ENCODE data around the gene NR2E3. TPM values are rescaled to one million over a fixed set of nuclear protein-coding genes. Genes with fewer than 3 reads are reported as not detected.

NR2E3 gene
- polyA plus RNA-seq, 4 donors = 0.07 to 0.89 (median 0.26) TPM

DNA sequence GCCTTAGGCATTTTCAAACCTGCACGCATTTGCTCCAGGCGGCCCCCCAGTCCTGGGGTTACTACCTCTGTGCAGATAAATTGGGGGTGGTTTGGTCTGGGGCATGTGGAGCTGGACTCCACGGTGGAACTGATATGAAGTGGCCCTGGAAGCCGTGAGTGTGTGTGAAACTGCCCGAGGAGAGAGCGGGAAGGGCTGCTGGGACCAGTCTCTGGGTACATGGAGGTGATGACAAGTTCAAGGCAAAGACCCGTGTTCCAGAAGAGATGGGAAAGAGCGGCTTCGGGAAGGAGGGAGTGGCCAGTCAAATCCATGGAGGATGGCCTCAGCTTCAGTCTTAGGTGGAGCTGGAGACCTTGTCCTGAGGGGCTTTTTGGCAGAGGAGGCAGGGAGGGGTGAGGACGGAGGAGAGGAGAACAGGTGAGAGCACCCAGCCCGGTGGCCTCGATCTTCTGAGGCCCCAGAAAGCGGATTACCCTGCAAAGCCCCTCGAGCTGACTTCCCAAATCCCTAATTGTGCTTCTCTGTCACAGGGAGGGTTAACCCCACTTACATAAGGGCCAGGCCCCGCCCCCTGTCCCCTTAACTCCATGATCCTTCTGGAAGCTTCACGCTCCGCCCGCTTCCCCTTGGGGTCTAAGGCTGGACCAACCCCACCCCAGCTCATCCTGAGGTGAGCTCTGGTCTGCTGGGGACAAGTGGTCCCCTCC, 1.9 kb upstream of the NR2E3 start:
- FAIRE-seq (no peak), DNase-seq (no peak)
- Histone ChIP-seq H3K27ac (ENCODE audit: low read depth in 1 of 3, low read length in 2 of 3) (no peak overlapping the region), H3K27me3 (ENCODE audit: control insufficient read depth in 3 of 3, insufficient read depth in 3 of 3, low read length in 3 of 3) (peaks cover 0 to 6% (median 0%) of the 10 kb centered on the region in 3 donors), H3K9me3 (ENCODE audit: control insufficient read depth in 2 of 2, insufficient read depth in 1 of 2, low read depth in 1 of 2, low read length in 1 of 2) (no peaks in the 10 kb centered on the region), H3K4me3 (ENCODE audit: low read depth in 1 of 3, low read length in 3 of 3) (no peak overlapping the region), H3K4me1 (ENCODE audit: control insufficient read depth in 3 of 3, insufficient read depth in 2 of 3, low read depth in 1 of 3, low read length in 2 of 3) (peaks cover 0 to 3% (median 0%) of the 10 kb centered on the region in 3 donors), H3K36me3 (ENCODE audit: control insufficient read depth in 3 of 3, insufficient read depth in 2 of 3, low read depth in 1 of 3, low read length in 3 of 3) (no peaks in the 10 kb centered on the region)
- WGBS, 3 donors = 81 to 87% (median 84%) methylated on average over 15 to 18 of the region's 18 CpGs

DNA sequence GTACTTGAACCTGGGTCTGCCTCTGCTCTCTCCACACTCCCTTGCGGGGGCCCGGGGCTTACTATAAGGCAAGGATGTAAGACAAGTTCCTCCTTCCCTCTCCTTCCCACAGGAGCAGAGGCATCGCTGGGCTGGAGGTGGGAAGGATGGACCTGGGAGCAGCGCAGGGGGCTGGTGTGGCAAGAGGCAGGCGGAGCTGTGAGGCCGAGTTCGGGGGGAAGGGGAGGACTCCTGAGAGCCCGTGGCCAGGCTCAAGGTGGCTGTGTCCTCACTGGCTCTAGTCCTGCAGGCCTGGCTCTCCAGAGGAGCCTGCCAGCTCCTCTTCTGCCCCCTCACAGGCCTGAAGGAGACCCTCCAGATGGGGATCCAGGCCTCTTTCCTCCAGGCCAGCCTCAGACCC, 1.0 kb upstream of the NR2E3 start:
- no peaks in the 10 kb centered on the region for H3K9me3 ChIP-seq (ENCODE audit: control insufficient read depth in 2 of 2, insufficient read depth in 1 of 2, low read depth in 1 of 2, low read length in 1 of 2)
- peaks cover 0 to 3% (median 0%) of the 10 kb centered on the region in 3 donors for H3K4me1 ChIP-seq (ENCODE audit: control insufficient read depth in 3 of 3, insufficient read depth in 2 of 3, low read depth in 1 of 3, low read length in 2 of 3)
- H3K4me3 ChIP-seq (ENCODE audit: low read depth in 1 of 3, low read length in 3 of 3) = no peak overlapping the region
- H3K27me3 ChIP-seq (ENCODE audit: control insufficient read depth in 3 of 3, insufficient read depth in 3 of 3, low read length in 3 of 3) = peaks cover 0 to 6% (median 0%) of the 10 kb centered on the region in 3 donors
- no peak overlapping the region for H3K27ac ChIP-seq (ENCODE audit: low read depth in 1 of 3, low read length in 2 of 3)
- FAIRE-seq = no peak
- WGBS, 3 donors = 85 to 95% (median 89%) methylated on average over 8 of the region's 8 CpGs
- no peaks in the 10 kb centered on the region for H3K36me3 ChIP-seq (ENCODE audit: control insufficient read depth in 3 of 3, insufficient read depth in 2 of 3, low read depth in 1 of 3, low read length in 3 of 3)
- no peak for DNase-seq

DNA sequence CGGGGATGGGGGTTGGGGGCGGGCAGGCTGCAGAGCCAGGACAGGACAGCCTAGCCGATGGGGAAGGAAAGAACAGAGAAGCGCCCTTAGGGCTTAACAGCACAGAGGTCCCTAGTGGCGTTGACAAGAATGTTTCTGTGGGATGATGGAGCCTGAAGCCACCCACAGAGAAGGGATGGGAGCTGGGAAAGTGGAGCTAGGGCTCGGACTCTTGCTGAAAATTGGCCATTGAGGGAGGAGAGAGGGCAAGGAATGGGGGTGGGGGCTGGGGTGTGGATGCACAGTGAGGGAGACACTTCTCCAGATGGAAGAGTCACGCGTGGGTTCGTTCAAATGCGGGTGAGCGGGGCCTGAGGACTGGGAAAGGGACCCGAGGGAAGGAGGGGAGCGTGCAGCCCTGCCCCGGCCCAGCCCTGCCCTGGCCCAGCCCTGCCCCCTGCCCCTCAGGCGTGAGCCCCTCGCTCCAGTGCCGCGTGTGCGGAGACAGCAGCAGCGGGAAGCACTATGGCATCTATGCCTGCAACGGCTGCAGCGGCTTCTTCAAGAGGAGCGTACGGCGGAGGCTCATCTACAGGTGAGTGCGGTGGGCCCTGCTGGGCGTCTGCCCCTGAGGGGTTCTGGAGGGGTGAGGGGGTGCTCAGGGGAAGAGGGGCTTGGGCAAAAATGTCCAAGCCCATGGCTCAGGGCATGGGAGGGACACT, 832 bp downstream of the NR2E3 start:
- no peak for DNase-seq
- Histone ChIP-seq H3K4me3 (ENCODE audit: low read depth in 1 of 3, low read length in 3 of 3) (no peak overlapping the region), H3K36me3 (ENCODE audit: control insufficient read depth in 3 of 3, insufficient read depth in 2 of 3, low read depth in 1 of 3, low read length in 3 of 3) (no peaks in the 10 kb centered on the region), H3K9me3 (ENCODE audit: control insufficient read depth in 2 of 2, insufficient read depth in 1 of 2, low read depth in 1 of 2, low read length in 1 of 2) (no peaks in the 10 kb centered on the region), H3K27ac (ENCODE audit: low read depth in 1 of 3, low read length in 2 of 3) (no peak overlapping the region), H3K27me3 (ENCODE audit: control insufficient read depth in 3 of 3, insufficient read depth in 3 of 3, low read length in 3 of 3) (peaks cover 0 to 6% (median 0%) of the 10 kb centered on the region in 3 donors), H3K4me1 (ENCODE audit: control insufficient read depth in 3 of 3, insufficient read depth in 2 of 3, low read depth in 1 of 3, low read length in 2 of 3) (peaks cover 0 to 3% (median 0%) of the 10 kb centered on the region in 3 donors)
- WGBS, 3 donors = 90 to 92% (median 91%) methylated on average over 26 to 27 of the region's 27 CpGs
- no peak for FAIRE-seq

DNA sequence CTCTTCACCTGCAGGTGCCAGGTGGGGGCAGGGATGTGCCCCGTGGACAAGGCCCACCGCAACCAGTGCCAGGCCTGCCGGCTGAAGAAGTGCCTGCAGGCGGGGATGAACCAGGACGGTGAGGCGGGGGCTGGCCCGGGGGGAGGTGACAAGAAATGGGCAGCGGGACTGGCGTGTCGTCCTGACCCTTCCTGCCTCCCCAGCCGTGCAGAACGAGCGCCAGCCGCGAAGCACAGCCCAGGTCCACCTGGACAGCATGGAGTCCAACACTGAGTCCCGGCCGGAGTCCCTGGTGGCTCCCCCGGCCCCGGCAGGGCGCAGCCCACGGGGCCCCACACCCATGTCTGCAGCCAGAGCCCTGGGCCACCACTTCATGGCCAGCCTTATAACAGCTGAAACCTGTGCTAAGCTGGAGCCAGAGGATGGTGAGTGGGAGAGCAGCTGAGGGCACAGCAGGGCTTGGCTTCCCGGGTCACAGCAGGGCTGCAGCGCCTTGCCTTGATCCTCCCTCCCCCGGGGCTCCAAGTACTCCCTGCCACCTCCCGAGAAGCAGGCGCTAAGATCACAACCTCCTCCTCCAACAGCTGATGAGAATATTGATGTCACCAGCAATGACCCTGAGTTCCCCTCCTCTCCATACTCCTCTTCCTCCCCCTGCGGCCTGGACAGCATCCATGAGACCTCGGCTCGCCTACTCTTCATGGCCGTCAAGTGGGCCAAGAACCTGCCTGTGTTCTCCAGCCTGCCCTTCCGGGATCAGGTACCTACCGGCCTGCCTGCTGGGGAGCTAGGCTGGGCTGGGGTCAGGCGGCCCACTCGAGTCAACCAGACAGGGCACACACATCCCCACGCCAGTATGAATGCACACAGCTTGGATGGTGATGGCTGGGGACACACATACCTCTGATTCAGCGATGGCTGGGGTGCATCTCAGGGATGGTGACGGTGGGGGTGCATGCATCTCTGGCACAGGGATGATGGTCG, 1.7 kb downstream of the NR2E3 start:
- peaks cover 0 to 6% (median 0%) of the 10 kb centered on the region in 3 donors for H3K27me3 ChIP-seq (ENCODE audit: control insufficient read depth in 3 of 3, insufficient read depth in 3 of 3, low read length in 3 of 3)
- H3K36me3 ChIP-seq (ENCODE audit: control insufficient read depth in 3 of 3, insufficient read depth in 2 of 3, low read depth in 1 of 3, low read length in 3 of 3) = no peaks in the 10 kb centered on the region
- 91% methylated on average over 35 to 38 of the region's 38 CpGs for WGBS, 3 donors
- FAIRE-seq (no peak), DNase-seq (no peak)
- H3K4me3 ChIP-seq (ENCODE audit: low read depth in 1 of 3, low read length in 3 of 3) = no peak overlapping the region
- H3K4me1 ChIP-seq (ENCODE audit: control insufficient read depth in 3 of 3, insufficient read depth in 2 of 3, low read depth in 1 of 3, low read length in 2 of 3) = no peaks in the 10 kb centered on the region
- no peak overlapping the region for H3K27ac ChIP-seq (ENCODE audit: low read depth in 1 of 3, low read length in 2 of 3)
- H3K9me3 ChIP-seq (ENCODE audit: control insufficient read depth in 2 of 2, insufficient read depth in 1 of 2, low read depth in 1 of 2, low read length in 1 of 2) = no peaks in the 10 kb centered on the region

DNA sequence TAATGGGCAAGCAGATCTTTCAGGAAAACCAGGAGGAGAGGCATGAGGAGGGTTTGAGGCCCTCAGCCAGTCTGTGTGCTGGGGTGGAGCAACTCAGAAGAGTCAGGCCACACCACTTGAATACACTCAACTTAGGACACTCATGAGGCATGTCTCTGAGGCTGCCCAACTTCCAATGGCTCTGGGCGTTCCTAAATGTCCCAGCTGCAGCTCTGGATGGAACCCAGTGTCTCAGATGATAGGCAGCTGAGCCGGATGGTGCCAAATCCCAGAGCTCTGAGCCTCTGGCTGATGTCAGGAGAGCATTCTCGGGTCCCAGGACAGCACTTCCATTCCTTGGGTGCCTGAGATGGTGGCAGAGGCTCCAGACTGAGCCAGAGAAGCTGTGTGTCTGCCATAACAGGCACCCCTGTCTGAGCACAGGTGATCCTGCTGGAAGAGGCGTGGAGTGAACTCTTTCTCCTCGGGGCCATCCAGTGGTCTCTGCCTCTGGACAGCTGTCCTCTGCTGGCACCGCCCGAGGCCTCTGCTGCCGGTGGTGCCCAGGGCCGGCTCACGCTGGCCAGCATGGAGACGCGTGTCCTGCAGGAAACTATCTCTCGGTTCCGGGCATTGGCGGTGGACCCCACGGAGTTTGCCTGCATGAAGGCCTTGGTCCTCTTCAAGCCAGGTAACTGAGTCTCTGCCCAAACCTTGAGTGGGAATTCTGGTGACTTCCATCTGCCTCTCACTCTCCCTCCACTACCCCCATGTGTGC, 2.8 kb downstream of the NR2E3 start:
- no peak for DNase-seq
- FAIRE-seq = no peak
- Histone ChIP-seq H3K27ac (ENCODE audit: low read depth in 1 of 3, low read length in 2 of 3) (no peak overlapping the region), H3K9me3 (ENCODE audit: control insufficient read depth in 2 of 2, insufficient read depth in 1 of 2, low read depth in 1 of 2, low read length in 1 of 2) (peaks cover 0 to 3% of the 10 kb centered on the region in 2 donors), H3K4me1 (ENCODE audit: control insufficient read depth in 3 of 3, insufficient read depth in 2 of 3, low read depth in 1 of 3, low read length in 2 of 3) (no peaks in the 10 kb centered on the region), H3K4me3 (ENCODE audit: low read depth in 1 of 3, low read length in 3 of 3) (no peak overlapping the region), H3K36me3 (ENCODE audit: control insufficient read depth in 3 of 3, insufficient read depth in 2 of 3, low read depth in 1 of 3, low read length in 3 of 3) (no peaks in the 10 kb centered on the region), H3K27me3 (ENCODE audit: control insufficient read depth in 3 of 3, insufficient read depth in 3 of 3, low read length in 3 of 3) (peaks cover 0 to 6% (median 0%) of the 10 kb centered on the region in 3 donors)
- WGBS, 3 donors = 86 to 90% (median 88%) methylated on average over 16 of the region's 16 CpGs

DNA sequence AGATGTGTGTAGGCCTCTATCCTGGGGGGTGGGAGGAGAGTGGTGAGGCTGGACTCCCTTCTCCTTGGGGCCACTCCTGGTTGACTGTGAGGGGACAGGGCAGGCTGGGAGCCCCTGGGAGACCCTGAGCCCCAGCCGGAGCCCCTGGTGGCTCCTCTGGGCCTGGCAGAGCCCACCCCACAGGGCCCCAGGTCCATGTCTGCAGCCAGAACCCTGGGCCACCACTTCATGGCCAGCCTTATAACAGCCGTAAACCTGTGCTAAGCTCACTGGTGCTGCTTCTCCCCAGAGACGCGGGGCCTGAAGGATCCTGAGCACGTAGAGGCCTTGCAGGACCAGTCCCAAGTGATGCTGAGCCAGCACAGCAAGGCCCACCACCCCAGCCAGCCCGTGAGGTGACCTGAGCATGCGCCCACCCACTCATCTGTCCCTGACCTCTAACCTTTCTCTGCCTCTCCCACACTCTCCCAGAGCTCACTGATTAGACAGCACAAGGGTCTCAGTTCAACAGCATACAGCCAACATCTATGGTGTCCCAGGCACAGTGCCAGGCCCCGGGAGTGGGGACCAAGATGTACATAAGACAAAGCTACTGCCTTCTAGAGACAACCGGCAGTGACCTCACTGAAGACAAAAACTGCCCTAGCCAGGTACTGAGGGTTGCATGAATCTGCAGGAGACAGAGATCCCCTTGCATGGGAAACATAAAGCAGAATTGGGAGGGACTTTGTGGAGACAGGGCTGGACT, 3.5 kb downstream of the NR2E3 start:
- H3K4me1 ChIP-seq (ENCODE audit: control insufficient read depth in 3 of 3, insufficient read depth in 2 of 3, low read depth in 1 of 3, low read length in 2 of 3) = no peaks in the 10 kb centered on the region
- no peak overlapping the region for H3K4me3 ChIP-seq (ENCODE audit: low read depth in 1 of 3, low read length in 3 of 3)
- no peaks in the 10 kb centered on the region for H3K36me3 ChIP-seq (ENCODE audit: control insufficient read depth in 3 of 3, insufficient read depth in 2 of 3, low read depth in 1 of 3, low read length in 3 of 3)
- H3K27ac ChIP-seq (ENCODE audit: low read depth in 1 of 3, low read length in 2 of 3) = no peak overlapping the region
- FAIRE-seq (no peak), DNase-seq (no peak)
- peaks cover 0 to 3% of the 10 kb centered on the region in 2 donors for H3K9me3 ChIP-seq (ENCODE audit: control insufficient read depth in 2 of 2, insufficient read depth in 1 of 2, low read depth in 1 of 2, low read length in 1 of 2)
- H3K27me3 ChIP-seq (ENCODE audit: control insufficient read depth in 3 of 3, insufficient read depth in 3 of 3, low read length in 3 of 3) = peaks cover 0 to 6% (median 0%) of the 10 kb centered on the region in 3 donors
- 86 to 88% (median 86%) methylated on average over 9 of the region's 9 CpGs for WGBS, 3 donors

DNA sequence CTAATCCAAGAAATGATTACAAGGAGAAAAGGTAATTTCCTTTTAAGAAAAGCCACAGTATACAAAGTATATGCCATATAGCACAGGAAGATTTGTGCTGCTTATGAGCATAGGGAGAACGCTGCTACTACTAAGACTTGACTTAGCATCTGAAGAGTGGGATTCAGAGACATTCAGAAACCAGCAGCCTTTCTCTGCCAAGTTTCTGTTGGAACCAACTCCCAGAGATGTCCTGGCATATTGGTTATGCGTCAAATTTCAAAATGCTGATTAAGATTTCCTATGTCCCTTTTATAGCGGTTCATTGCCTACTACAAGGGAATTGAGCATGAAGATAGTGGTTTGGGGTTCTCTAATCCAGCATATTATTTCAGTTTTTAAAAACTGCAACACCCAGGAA, 4.9 kb downstream of the NR2E3 start:
- H3K9me3 ChIP-seq (ENCODE audit: control insufficient read depth in 2 of 2, insufficient read depth in 1 of 2, low read depth in 1 of 2, low read length in 1 of 2) = peaks cover 0 to 4% of the 10 kb centered on the region in 2 donors
- no peak overlapping the region for H3K4me3 ChIP-seq (ENCODE audit: low read depth in 1 of 3, low read length in 3 of 3)
- no peak for FAIRE-seq
- peaks cover 0 to 6% (median 0%) of the 10 kb centered on the region in 3 donors for H3K27me3 ChIP-seq (ENCODE audit: control insufficient read depth in 3 of 3, insufficient read depth in 3 of 3, low read length in 3 of 3)
- WGBS, 3 donors = 93 to 96% (median 95%) methylated on average over 3 of the region's 3 CpGs
- DNase-seq = no peak
- no peaks in the 10 kb centered on the region for H3K4me1 ChIP-seq (ENCODE audit: control insufficient read depth in 3 of 3, insufficient read depth in 2 of 3, low read depth in 1 of 3, low read length in 2 of 3)
- H3K36me3 ChIP-seq (ENCODE audit: control insufficient read depth in 3 of 3, insufficient read depth in 2 of 3, low read depth in 1 of 3, low read length in 3 of 3) = no peaks in the 10 kb centered on the region
- H3K27ac ChIP-seq (ENCODE audit: low read depth in 1 of 3, low read length in 2 of 3) = no peak overlapping the region
